ENCODE data around the gene SPRYD4. TPM values are rescaled to one million over a fixed set of nuclear protein-coding genes. Genes with fewer than 3 reads are reported as not detected.
A peak's percentile ranks its signal among the peaks of the same experiment; 100 is the strongest.
"Not testable (repeated sequence)": the region's sequence is repeated elsewhere in the genome, so short reads cannot be mapped to it uniquely, and the experiment has no call there.

SPRYD4 gene
- polyA plus RNA-seq, 3 donors = 4.1 to 6.6 (median 4.9) TPM

GRCh38 chr12:56461235-56462159 lies 6.9 kb upstream of the SPRYD4 start:
- DNase-seq (ENCODE audit: extremely low read depth in 1 of 11, low read depth in 9 of 11, low spot score in 4 of 11) = no peak

- no peak for DNase-seq (ENCODE audit: extremely low read depth in 1 of 11, low read depth in 9 of 11, low spot score in 4 of 11)
Observed at GRCh38 chr12:56462565-56462964, 5.8 kb upstream of the SPRYD4 start.

- no peak for DNase-seq (ENCODE audit: extremely low read depth in 1 of 11, low read depth in 9 of 11, low spot score in 4 of 11)
Observed at GRCh38 chr12:56469007-56469930, 891 bp downstream of the SPRYD4 start.

DNA sequence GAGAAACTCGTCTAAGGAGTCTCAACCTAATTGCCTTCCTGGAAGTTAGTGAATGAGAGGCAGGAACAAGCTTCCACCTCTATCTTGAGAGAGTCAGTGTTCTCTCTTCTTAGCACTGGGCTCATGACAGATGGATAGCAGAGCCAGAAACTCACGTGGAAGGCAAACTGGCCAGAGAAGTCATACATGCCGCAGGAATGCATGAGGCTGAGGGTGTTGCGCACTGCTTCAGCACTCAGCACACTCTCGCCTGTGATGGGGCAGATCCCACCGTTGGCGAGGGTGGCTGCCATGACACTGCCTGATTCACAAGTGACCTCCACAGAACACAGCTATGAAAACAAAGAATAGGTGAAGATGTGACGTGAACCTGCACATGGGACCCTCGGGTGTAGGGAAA lies 6.0 kb downstream of the SPRYD4 start:
- no peak for DNase-seq (ENCODE audit: extremely low read depth in 1 of 11, low read depth in 9 of 11, low spot score in 4 of 11)

- no peak for DNase-seq (ENCODE audit: extremely low read depth in 1 of 11, low read depth in 9 of 11, low spot score in 4 of 11)
Observed at GRCh38 chr12:56476143-56476542, 7.8 kb downstream of the SPRYD4 start.

- DNase-seq (ENCODE audit: extremely low read depth in 1 of 11, low read depth in 9 of 11, low spot score in 4 of 11) = no peak
Observed at GRCh38 chr12:56476972-56477432, 8.6 kb downstream of the SPRYD4 start.

DNA sequence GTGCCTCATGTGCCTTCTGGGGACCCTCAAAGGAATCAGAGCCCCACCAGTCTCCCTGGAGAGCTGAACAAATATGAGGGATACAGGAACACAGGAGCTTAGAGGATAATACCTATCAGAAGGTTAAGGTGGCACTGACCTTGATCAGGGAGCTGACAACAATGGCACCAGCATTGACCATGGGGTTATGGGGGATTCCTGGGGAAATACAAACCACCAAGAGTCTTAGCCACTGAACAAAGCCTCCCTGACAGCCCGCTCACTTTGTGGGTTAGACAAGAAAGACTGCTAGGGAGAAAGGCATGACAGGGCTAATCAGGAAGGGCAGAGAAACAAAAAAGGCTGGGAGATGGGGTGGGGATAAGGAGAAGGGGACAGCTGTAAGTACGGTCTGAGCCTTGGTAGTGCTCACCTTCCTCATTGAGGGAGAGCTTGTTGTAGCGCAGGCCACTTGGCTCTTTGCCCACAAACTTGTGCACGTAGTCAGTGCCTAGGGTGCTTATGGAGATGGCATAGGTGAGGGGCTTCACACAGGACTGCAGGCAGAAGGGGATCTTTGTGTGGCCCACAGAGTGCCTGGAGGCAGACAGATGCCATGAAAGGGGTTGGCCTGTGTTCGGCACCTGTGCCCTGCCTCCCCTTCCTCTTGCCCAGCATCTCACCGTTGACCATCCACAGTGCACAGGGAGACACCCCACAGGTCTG lies 9.3 kb downstream of the SPRYD4 start:
- no peak for DNase-seq (ENCODE audit: extremely low read depth in 1 of 11, low read depth in 9 of 11, low spot score in 4 of 11)

DNA sequence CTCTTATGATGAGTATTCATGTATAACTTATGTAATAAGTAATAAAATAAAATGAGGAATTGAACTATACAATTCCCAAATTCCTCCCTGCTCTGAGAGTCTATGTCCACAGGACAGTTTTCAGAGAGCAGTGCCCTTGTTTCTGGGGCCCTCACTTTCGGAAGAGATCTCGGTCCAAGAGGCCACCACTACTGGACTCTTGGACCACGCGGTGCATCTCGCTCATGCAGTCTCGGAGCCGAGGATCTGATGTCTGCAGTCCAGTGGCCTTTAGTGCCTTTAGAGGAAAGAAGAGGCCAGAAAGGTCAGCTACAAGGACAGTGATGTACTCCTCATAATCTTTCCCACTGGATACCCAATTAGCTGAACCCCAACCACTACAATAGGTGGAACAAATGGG lies 11.2 kb downstream of the SPRYD4 start:
- DNase-seq (ENCODE audit: extremely low read depth in 1 of 11, low read depth in 9 of 11, low spot score in 4 of 11) = no peak

- DNase-seq (ENCODE audit: extremely low read depth in 1 of 11, low read depth in 9 of 11, low spot score in 4 of 11) = no peak
Observed at GRCh38 chr12:56484566-56484965, 16.2 kb downstream of the SPRYD4 start.

GRCh38 chr12:56486694-56487093 lies 18.3 kb downstream of the SPRYD4 start:
- no peak for DNase-seq (ENCODE audit: extremely low read depth in 1 of 11, low read depth in 9 of 11, low spot score in 4 of 11)

GRCh38 chr12:56487448-56488040 lies 19.2 kb downstream of the SPRYD4 start:
- peak in 2 of 11 donors; percentile 21 to 23 for DNase-seq (ENCODE audit: extremely low read depth in 1 of 11, low read depth in 9 of 11, low spot score in 4 of 11)

GRCh38 chr12:56488041-56488955 lies 19.9 kb downstream of the SPRYD4 start, which contains the start of gene GLS2:
Gene GLS2, minus strand, starts transcription at chr12:56488161. Its CDS starts 43 bp downstream, at chr12:56488118.
- peak in 10 of 11 donors; percentile 49 to 77 (median 65) for DNase-seq (ENCODE audit: extremely low read depth in 1 of 11, low read depth in 9 of 11, low spot score in 4 of 11)

DNA sequence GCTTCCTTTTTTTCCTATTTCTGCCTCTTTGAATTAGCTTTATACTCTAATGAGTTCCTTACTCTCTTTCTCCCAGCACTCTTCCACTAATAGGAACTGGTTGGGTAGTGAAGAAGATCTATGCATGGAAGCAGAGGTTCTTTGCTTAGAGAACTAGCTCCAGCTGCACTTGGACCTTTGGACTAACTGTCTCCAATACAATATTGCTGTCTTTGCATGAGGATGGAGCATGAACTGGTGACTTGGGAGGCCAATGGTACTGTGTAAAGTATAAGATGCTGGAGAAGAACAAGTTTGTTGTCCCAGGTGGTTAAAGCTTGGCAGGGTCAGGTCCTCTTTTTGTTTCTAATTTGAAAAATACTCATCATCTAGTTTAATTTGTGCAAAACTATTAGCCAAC lies 22.0 kb downstream of the SPRYD4 start:
- DNase-seq (ENCODE audit: extremely low read depth in 1 of 11, low read depth in 9 of 11, low spot score in 4 of 11) = no peak

- not testable (repeated sequence) for DNase-seq (ENCODE audit: extremely low read depth in 1 of 11, low read depth in 9 of 11, low spot score in 4 of 11)
Observed at GRCh38 chr12:56493409-56494105, 25.2 kb downstream of the SPRYD4 start.

- not testable (repeated sequence) for DNase-seq (ENCODE audit: extremely low read depth in 1 of 11, low read depth in 9 of 11, low spot score in 4 of 11)
Observed at GRCh38 chr12:56494106-56494415, 25.7 kb downstream of the SPRYD4 start.

GRCh38 chr12:56494481-56494880 lies 26.1 kb downstream of the SPRYD4 start:
- DNase-seq (ENCODE audit: extremely low read depth in 1 of 11, low read depth in 9 of 11, low spot score in 4 of 11) = not testable (repeated sequence)

- DNase-seq (ENCODE audit: extremely low read depth in 1 of 11, low read depth in 9 of 11, low spot score in 4 of 11) = not testable (repeated sequence)
Observed at GRCh38 chr12:56496704-56497103, 28.3 kb downstream of the SPRYD4 start.

All from renal cortex interstitium (tissue), 11 donors.